Upper lobe of left lung (tissue), 6 donors: ENCODE data around the gene NACC2. TPM values are rescaled to one million over a fixed set of nuclear protein-coding genes. Genes with fewer than 3 reads are reported as not detected.

ENCODE experiments used
- ATAC-seq, 2 donors: fragments of 200-7000 bp; cut with Tn5 transposase; one replicate each; pipeline ENCODE4 v1.9.1; 2022; ENCODE audit warnings: mild to moderate bottlenecking in 2 of 2, moderate library complexity in 2 of 2; ENCODE audit not compliant: low FRiP score in 2 of 2
- DNase-seq, 2 donors: peaks; one replicate each; pipeline ENCODE4 v3.0.0-alpha.2; 2019 to 2020
- H3K27ac ChIP-seq, 4 donors: fragments of 200-600 bp; sonication (generic); one replicate each; pipeline ENCODE4 v1.5.1; 2016 to 2019
- H3K27me3 ChIP-seq, 4 donors: fragments of 200-600 bp; sonication (generic); one replicate each; pipeline ENCODE4 v1.5.1; 2017 to 2019
- H3K36me3 ChIP-seq, 4 donors: fragments of 200-600 bp; sonication (generic); one replicate each; pipeline ENCODE4 v1.5.1; 2016 to 2019
- H3K4me1 ChIP-seq, 4 donors: fragments of 200-600 bp; sonication (generic); one replicate each; pipeline ENCODE4 v1.5.1; 2018 to 2019
- H3K4me3 ChIP-seq, 4 donors: fragments of 200-600 bp; sonication (generic); one replicate each; pipeline ENCODE4 v1.5.1; 2017 to 2019; ENCODE audit warnings: mild to moderate bottlenecking in 2 of 4, moderate library complexity in 1 of 4
- H3K9me3 ChIP-seq, 4 donors: fragments of 200-600 bp; sonication (generic); one replicate each; pipeline ENCODE4 v1.5.1; 2018 to 2019
- EP300 ChIP-seq, 4 donors: sonication (generic); formaldehyde crosslinking; IDR thresholded peaks; one replicate each; pipeline ENCODE4 v1.5.1; 2017; ENCODE audit warnings: antibody characterized with exemption in 4 of 4, control low read depth in 2 of 4
- POLR2A ChIP-seq, 4 donors: fragments of 450-650 bp; IDR thresholded peaks; one replicate each; pipeline ENCODE4 v1.5.1; 2016 to 2017; ENCODE audit warnings: antibody characterized with exemption in 4 of 4, mild to moderate bottlenecking in 2 of 4
- POLR2AphosphoS5 ChIP-seq, 2 donors: sonication (generic); formaldehyde crosslinking; IDR thresholded peaks; one replicate each; pipeline ENCODE4 v1.5.1; 2017; ENCODE audit warnings: antibody characterized with exemption in 2 of 2
- WGBS, 2 donors: methylation state at CpG; one replicate each; pipeline ENCODE4 v1.1.5; 2017 to 2018; 5-methylcytosine and 5-hydroxymethylcytosine counted together
- total RNA-seq, 6 donors: library from RNA; depleted of rRNA in 4 of 6; stranded (reverse); fragments of >200 nt in 4 of 6; gene quantifications; one replicate each; pipeline versions ENCODE4 v1.1.0 to v1.2.1, GENCODE V29; 2016 to 2021
- TF ChIP-seq, protein P1 (sequence below), 6 experiments: fragments of 450-650 bp in 4 of 6; fragments of 200-600 bp in 2 of 6; sonication (generic) in 2 of 6; IDR thresholded peaks; one replicate each; pipeline ENCODE4 v1.5.1; 2016 to 2019; ENCODE audit warnings: antibody characterized with exemption in 6 of 6
- donor health status: DM: no; HTN: no; CAD: no; lungs with moderate emphysema.
- donor health status: DM: no; HTN: yes; CAD: no; lungs with severe emphysema.

The NACC2 gene
- total RNA-seq, 6 donors from 2014 or later: 16.8 to 38.4 (median 31.3) TPM

DNA sequence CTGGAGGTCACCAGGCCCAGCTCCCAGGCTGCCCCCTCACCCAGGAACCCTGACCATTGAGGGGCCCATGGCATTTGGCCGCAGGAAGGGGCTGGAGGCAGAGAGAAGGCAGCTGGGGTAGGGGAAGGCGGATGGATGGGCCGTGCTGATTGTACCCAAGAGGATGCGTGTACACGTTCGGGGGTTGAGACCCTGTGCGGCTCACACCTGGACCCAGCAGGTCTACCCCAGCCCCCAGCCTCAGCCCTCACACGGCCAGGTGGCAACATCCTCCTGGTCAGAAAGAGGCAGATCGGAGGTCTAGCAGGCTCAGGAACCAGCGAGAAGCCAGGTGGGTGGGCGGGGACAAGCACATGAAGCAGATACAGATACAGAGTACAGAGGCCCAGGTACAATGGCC is 33.7 kb downstream of the NACC2 start:
- Histone ChIP-seq H3K27me3 (no peaks in the 10 kb centered on the region), H3K27ac (no peak overlapping the region), H3K4me1 (peaks cover 23 to 35% (median 27%) of the 10 kb centered on the region in 4 donors), H3K4me3 (no peak overlapping the region), H3K9me3 (no peaks in the 10 kb centered on the region), H3K36me3 (peaks cover 0 to 15% (median 0%) of the 10 kb centered on the region in 4 donors)
- TF ChIP-seq POLR2AphosphoS5 (IDR thresholded peaks at IDR 0.05) (no peak), EP300 (IDR thresholded peaks at IDR 0.05) (no peak), POLR2A (IDR thresholded peaks at IDR 0.05) (no peak)
- TF ChIP-seq, protein P1, sequence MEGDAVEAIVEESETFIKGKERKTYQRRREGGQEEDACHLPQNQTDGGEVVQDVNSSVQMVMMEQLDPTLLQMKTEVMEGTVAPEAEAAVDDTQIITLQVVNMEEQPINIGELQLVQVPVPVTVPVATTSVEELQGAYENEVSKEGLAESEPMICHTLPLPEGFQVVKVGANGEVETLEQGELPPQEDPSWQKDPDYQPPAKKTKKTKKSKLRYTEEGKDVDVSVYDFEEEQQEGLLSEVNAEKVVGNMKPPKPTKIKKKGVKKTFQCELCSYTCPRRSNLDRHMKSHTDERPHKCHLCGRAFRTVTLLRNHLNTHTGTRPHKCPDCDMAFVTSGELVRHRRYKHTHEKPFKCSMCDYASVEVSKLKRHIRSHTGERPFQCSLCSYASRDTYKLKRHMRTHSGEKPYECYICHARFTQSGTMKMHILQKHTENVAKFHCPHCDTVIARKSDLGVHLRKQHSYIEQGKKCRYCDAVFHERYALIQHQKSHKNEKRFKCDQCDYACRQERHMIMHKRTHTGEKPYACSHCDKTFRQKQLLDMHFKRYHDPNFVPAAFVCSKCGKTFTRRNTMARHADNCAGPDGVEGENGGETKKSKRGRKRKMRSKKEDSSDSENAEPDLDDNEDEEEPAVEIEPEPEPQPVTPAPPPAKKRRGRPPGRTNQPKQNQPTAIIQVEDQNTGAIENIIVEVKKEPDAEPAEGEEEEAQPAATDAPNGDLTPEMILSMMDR (IDR thresholded peaks at IDR 0.05): no peak
- 93% methylated on average over 10 to 11 of the region's 11 CpGs for WGBS, 2 donors
- ATAC-seq (no peak), DNase-seq (no peak)

DNA sequence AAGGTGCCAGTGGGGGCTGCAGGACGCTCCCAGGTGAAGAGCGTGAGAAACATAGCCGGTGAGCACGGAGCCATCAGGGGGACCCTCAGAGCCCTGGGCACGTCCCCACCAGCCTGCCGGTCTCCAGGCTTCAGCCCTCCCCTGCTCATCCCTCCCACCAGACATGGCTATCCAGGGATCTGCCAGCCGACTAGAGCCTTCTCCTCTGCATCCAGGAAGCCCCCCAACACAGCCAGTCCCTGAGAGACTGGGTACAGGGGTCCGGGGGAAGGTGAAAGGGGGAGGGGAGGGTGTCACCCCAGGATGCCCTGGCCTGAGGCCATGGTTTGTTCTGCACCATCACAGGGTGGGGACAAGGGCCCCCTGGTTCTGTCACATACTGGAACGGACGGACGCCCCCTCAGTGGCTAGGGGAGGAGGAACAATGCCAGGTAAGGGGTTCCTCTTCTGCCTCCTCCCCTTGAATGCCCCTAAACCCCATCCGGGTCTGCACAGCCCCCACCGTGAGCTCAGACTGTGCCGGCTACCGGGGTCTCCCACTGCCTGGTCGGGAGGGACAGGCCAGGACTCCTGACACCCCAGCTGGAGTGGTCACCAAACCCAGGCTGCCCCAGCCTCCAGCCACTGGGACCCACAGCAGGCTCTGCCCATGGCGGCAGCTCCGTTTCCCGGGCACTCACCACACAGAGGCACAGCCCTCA is 34.3 kb downstream of the NACC2 start:
- TF ChIP-seq POLR2A (IDR thresholded peaks at IDR 0.05): no peak
- TF ChIP-seq, protein P1 (IDR thresholded peaks at IDR 0.05): no peak
- no peak for TF ChIP-seq POLR2AphosphoS5 (IDR thresholded peaks at IDR 0.05)
- TF ChIP-seq EP300 (IDR thresholded peaks at IDR 0.05): no peak
- ATAC-seq (no peak), DNase-seq (peak in 1 of 2 donors; percentile 35)
- H3K4me1 ChIP-seq: peaks cover 29 to 41% (median 33%) of the 10 kb centered on the region in 4 donors
- no peaks in the 10 kb centered on the region for H3K27me3 ChIP-seq
- H3K9me3 ChIP-seq: no peaks in the 10 kb centered on the region
- 84 to 94% methylated on average over 8 to 18 of the region's 19 CpGs for WGBS, 2 donors
- H3K36me3 ChIP-seq: peaks cover 0 to 15% (median 0%) of the 10 kb centered on the region in 4 donors
- no peak overlapping the region for H3K4me3 ChIP-seq
- H3K27ac ChIP-seq: no peak overlapping the region

DNA sequence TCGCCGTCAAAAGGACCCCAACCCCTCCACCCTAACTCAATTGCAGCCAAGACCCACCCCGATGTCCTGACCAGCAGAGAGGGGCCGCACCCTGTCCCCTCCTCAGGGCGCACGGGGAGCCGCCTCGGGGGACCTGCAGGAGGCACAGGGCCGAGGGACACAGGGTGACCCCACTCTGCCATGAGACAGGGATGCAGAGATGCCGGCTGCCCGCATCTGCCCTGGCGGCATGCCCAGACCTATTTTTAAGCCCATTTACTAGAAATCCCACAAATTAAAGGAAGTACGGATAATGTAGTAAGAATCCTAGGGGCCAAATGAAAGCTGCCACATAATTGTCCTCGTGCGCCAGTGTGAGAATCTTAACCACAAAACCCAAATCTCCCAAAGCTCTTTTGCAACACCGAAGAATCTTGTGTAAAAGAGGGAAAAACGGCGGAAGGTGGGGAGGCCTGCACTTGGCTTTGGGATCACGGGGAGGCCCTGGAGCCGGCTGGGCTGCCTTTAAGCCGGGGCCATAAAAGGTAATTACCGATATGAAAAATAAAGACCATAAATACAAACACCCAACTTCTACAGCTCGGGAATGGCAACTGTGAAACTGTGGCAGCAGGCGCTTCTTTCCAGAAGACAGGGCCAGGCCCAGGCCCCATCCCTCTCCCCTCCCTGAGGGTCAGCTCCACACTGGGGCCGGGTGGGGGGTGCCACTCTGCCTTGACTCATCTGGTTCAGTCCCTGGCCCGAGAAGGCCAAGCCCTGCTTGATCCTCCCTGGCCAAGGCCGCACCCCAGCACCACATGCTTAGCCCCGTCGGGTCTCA is 35.0 kb downstream of the NACC2 start:
- WGBS, 2 donors: 70 to 71% methylated on average over 24 to 26 of the region's 29 CpGs
- Histone ChIP-seq H3K36me3 (peaks cover 0 to 14% (median 0%) of the 10 kb centered on the region in 4 donors), H3K27me3 (no peaks in the 10 kb centered on the region), H3K9me3 (no peaks in the 10 kb centered on the region), H3K27ac (no peak overlapping the region), H3K4me3 (no peak overlapping the region), H3K4me1 (peaks cover 34 to 48% (median 38%) of the 10 kb centered on the region in 4 donors)
- TF ChIP-seq EP300 (IDR thresholded peaks at IDR 0.05) (peak in 1 of 4 donors; percentile 21), POLR2AphosphoS5 (IDR thresholded peaks at IDR 0.05) (no peak)
- no peak for ATAC-seq
- DNase-seq: peak in 1 of 2 donors; percentile 80

DNA sequence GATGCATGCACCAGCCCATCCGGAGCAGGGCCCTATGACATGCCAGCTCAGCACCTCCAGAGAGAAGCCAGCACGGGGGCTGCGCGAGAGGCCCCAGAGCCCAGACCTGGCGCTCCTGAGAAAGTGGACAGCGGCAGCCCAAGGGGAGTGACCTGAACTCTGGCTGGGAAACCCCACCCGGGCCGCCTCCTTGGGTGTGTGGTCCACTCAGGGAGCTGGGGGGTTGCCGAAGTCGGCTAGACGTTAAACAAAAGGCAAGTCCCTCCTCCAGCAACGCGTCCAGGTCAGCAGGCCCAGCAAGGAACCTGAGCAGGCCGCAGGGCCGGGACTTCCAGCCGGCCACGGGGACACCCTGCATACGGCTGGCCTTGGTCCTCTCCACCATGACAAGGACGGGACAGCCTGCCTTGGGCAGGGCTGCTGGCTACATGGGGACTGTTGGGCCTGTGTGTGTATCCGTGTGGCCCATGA is 35.7 kb downstream of the NACC2 start:
- Histone ChIP-seq H3K36me3 (peaks cover 0 to 8% (median 0%) of the 10 kb centered on the region in 4 donors), H3K27me3 (no peaks in the 10 kb centered on the region), H3K9me3 (no peaks in the 10 kb centered on the region), H3K27ac (no peak overlapping the region), H3K4me3 (no peak overlapping the region), H3K4me1 (peaks cover 34 to 53% (median 40%) of the 10 kb centered on the region in 4 donors)
- 82% methylated on average over 6 to 16 of the region's 20 CpGs for WGBS, 2 donors
- DNase-seq: peak in 1 of 2 donors; percentile 79
- no peak for ATAC-seq
- no peak for TF ChIP-seq POLR2AphosphoS5 (IDR thresholded peaks at IDR 0.05)
- TF ChIP-seq, protein P1 (IDR thresholded peaks at IDR 0.05): no peak
- TF ChIP-seq EP300 (IDR thresholded peaks at IDR 0.05): no peak

DNA sequence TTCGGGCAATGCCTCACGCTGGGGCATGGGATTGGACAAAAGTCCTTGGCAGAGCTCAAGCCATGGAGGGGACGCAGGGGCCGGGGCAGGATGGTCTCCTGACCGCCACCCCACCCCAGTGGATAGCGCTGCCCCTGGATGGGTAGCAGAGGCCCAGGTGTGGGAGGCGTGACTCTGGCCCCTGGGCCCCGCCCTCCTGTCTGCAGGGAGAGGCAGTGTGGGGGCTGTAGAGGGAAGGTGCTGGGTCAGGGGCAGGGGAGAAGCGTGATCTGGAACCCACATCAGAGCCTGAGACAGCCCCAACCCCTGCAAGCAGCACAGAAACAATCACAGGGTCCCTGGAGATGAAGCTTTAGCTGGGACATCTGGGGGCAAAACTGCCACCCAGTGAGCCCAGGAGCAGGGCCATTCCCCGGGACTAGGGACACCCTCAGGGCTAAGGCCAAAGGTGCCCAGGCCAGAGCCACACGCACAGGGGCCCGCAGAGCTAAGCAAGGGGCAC is 36.2 kb downstream of the NACC2 start:
- TF ChIP-seq EP300 (IDR thresholded peaks at IDR 0.05) (no peak), POLR2A (IDR thresholded peaks at IDR 0.05) (no peak), POLR2AphosphoS5 (IDR thresholded peaks at IDR 0.05) (no peak)
- TF ChIP-seq, protein P1 (IDR thresholded peaks at IDR 0.05): no peak
- H3K4me1 ChIP-seq: peaks cover 39 to 58% (median 43%) of the 10 kb centered on the region in 4 donors
- H3K9me3 ChIP-seq: no peaks in the 10 kb centered on the region
- H3K4me3 ChIP-seq: no peak overlapping the region
- DNase-seq (peak in 1 of 2 donors; percentile 63), ATAC-seq (no peak)
- no peaks in the 10 kb centered on the region for H3K27me3 ChIP-seq
- peaks cover 0 to 8% (median 0%) of the 10 kb centered on the region in 4 donors for H3K36me3 ChIP-seq
- no peak overlapping the region for H3K27ac ChIP-seq
- 94 to 96% methylated on average over 9 to 10 of the region's 12 CpGs for WGBS, 2 donors
